Panc1 (cell line): ENCODE data around the gene PDE8B. TPM values are rescaled to one million over a fixed set of nuclear protein-coding genes. Genes with fewer than 3 reads are reported as not detected.

Source experiments
- ATAC-seq: fragments of 200-7000 bp; cut with Tn5 transposase; 2 replicates; pipeline ENCODE4 v1.9.1; 2020; ENCODE audit warnings: mild to moderate bottlenecking, moderate library complexity
- BruUV-seq: library from RNA; stranded (reverse); fragments of 400-500 nt; replicated peaks from 2 replicates; lab custom pipeline; 2021; lab: Mats Ljungman, UMichigan
- CTCF ChIA-PET: fragments of 300-600 bp; sonication (Branson Sonifier 250); formaldehyde crosslinking; loops from one replicate; lab custom pipeline; 2022; ENCODE audit warnings: antibody characterized with exemption; lab: Charles Lee
- POLR2A ChIA-PET: fragments of 300-600 bp; sonication (Branson Sonifier 250); formaldehyde crosslinking; loops from one replicate; lab custom pipeline; 2022; ENCODE audit warnings: antibody characterized with exemption; lab: Charles Lee
- DNase-seq: peaks from one replicate; pipeline ENCODE4 v3.0.0-alpha.2; 2010; ENCODE audit warnings: low read depth, low spot score
- H3K27ac ChIP-seq: 2 replicates; pipeline ENCODE4 v1.5.1; 2011; ENCODE audit warnings: mild to moderate bottlenecking, low read length, inconsistent platforms
- H3K27me3 ChIP-seq: fragments of 200-500 bp; sonication (Bioruptor generic); 2 replicates; pipeline ENCODE4 v1.6.0; 2014; ENCODE audit warnings: low read length, inconsistent platforms; ENCODE audit not compliant: control insufficient read depth, insufficient read depth
- H3K36me3 ChIP-seq: fragments of 200-500 bp; sonication (Bioruptor generic); 2 replicates; pipeline ENCODE4 v1.5.1; 2014; ENCODE audit warnings: inconsistent platforms, mild to moderate bottlenecking, low read length, moderate library complexity; ENCODE audit not compliant: control insufficient read depth, insufficient read depth
- H3K4me1 ChIP-seq: 2 replicates; pipeline ENCODE4 v1.5.1; 2011; ENCODE audit warnings: inconsistent platforms, mild to moderate bottlenecking, low read length, moderate library complexity; ENCODE audit not compliant: control insufficient read depth, insufficient read depth
- H3K4me3 ChIP-seq, 2 experiments: 2 replicates each; pipeline ENCODE4 v1.5.1; 2011 to 2012; ENCODE audit warnings: low read depth in 2 of 2, low read length in 2 of 2, mild to moderate bottlenecking in 2 of 2, inconsistent platforms in 1 of 2, moderate library complexity in 1 of 2
- H3K9me3 ChIP-seq: fragments of 200-500 bp; sonication (Bioruptor generic); 2 replicates; pipeline ENCODE4 v1.5.1; 2014; ENCODE audit warnings: low read depth, mild to moderate bottlenecking, inconsistent platforms, low read length, moderate library complexity; ENCODE audit not compliant: control insufficient read depth, insufficient read depth
- CTCF ChIP-seq: fragments of 450-650 bp; IDR thresholded peaks from 2 replicates; pipeline ENCODE4 v1.5.1; 2017; ENCODE audit warnings: mild to moderate bottlenecking
- POLR2AphosphoS5 ChIP-seq: IDR thresholded peaks from 2 replicates; pipeline ENCODE4 v1.6.1; 2012; ENCODE audit warnings: mild to moderate bottlenecking, low read depth, low read length, moderate library complexity
- REST ChIP-seq, 2 experiments: IDR thresholded peaks; 2 replicates each; pipeline ENCODE4 v1.6.1; 2011 to 2012; ENCODE audit warnings: low read depth in 2 of 2, control low read depth in 1 of 2, low read length in 1 of 2, mild to moderate bottlenecking in 1 of 2, moderate library complexity in 1 of 2; ENCODE audit not compliant: insufficient read depth in 1 of 2
- SIN3A ChIP-seq: IDR thresholded peaks from 2 replicates; pipeline ENCODE4 v1.6.1; 2012; ENCODE audit warnings: low read depth, mild to moderate bottlenecking, low read length, moderate library complexity, borderline replicate concordance; ENCODE audit not compliant: insufficient read depth
- TCF7L2 ChIP-seq: IDR thresholded peaks from 2 replicates; pipeline ENCODE4 v1.6.1; 2011; ENCODE audit warnings: mild to moderate bottlenecking, low read depth, low read length, inconsistent platforms
- in situ Hi-C: cut with HindIII; loops from 2 replicates; pipeline ENCODE4 v1.10.0; 2016; ENCODE audit warnings: low sequenced_read_pairs, low pct_unique_long_range_greater_than_20kb
- intact Hi-C: fragments of 100-400 bp; cut with micrococcal nuclease; formaldehyde crosslinking; loops from one replicate; pipeline ENCODE4 v1.10.0; 2022; ENCODE audit not compliant: unreplicated experiment
- total RNA-seq: library from RNA; stranded (reverse); gene quantifications from one replicate; pipeline ENCODE4 v1.2.1, GENCODE V29; 2021; ENCODE audit not compliant: unreplicated experiment

Gene PDE8B
- total RNA-seq, 1 experiment from 2014 or later = 0.62 TPM

GRCh38 chr5:77266291-77266690 lies 55.8 kb downstream of the PDE8B start:
- H3K9me3 ChIP-seq = no peaks in the 10 kb centered on the region
- ATAC-seq (no peak), DNase-seq (no peak)
- TF ChIP-seq TCF7L2 (no peak), POLR2AphosphoS5 (no peak), SIN3A (no peak), REST (IDR thresholded peaks at IDR 0.05; ENCODE audit: insufficient read depth in 1 of 2, low read depth in 2 of 2, low read length in 1 of 2) (no peak), CTCF (no peak)
- POLR2A ChIA-PET = no interaction called here
- BruUV-seq = no TSS peak
- peaks cover 6% of the 10 kb centered on the region for H3K27me3 ChIP-seq
- no peaks in the 10 kb centered on the region for H3K4me1 ChIP-seq
- no peak overlapping the region for H3K4me3 ChIP-seq
- in situ Hi-C loops = no loop called here
- CTCF ChIA-PET = no interaction called here
- H3K27ac ChIP-seq = no peak overlapping the region
- no peaks in the 10 kb centered on the region for H3K36me3 ChIP-seq
- intact Hi-C loops = no loop called here

- H3K27me3 ChIP-seq = peaks cover 6% of the 10 kb centered on the region
- no peaks in the 10 kb centered on the region for H3K9me3 ChIP-seq
- no peak for DNase-seq
- in situ Hi-C loops = no loop called here
- H3K36me3 ChIP-seq = no peaks in the 10 kb centered on the region
- no peak for ATAC-seq
- no peak overlapping the region for H3K27ac ChIP-seq
- no peaks in the 10 kb centered on the region for H3K4me1 ChIP-seq
- BruUV-seq = no TSS peak
- H3K4me3 ChIP-seq = no peak overlapping the region
- intact Hi-C loops = no loop called here
- ChIA-PET POLR2A (no interaction called here), CTCF (no interaction called here)
- TF ChIP-seq POLR2AphosphoS5 = no peak
- TF ChIP-seq CTCF = no peak
- no peak for TF ChIP-seq REST (IDR thresholded peaks at IDR 0.05; ENCODE audit: insufficient read depth in 1 of 2, low read depth in 2 of 2, low read length in 1 of 2)
- TF ChIP-seq TCF7L2 = no peak
- TF ChIP-seq SIN3A = no peak
Measured at GRCh38 chr5:77267496-77267895, 57.0 kb downstream of the PDE8B start.
